Measurements from ENCODE around the gene ISM1. TPM values are rescaled to one million over a fixed set of nuclear protein-coding genes. Genes with fewer than 3 reads are reported as not detected.

Gene ISM1
- total and polyA plus RNA-seq, 3 experiments from 2014 or later, result 1.3 to 1.7 (median 1.6) TPM

- no peaks in the 10 kb centered on the region for H3K27me3 Mint-ChIP-seq
- no peaks in the 10 kb centered on the region for H3K27me3 ChIP-seq (ENCODE audit: insufficient read depth, low read length, poor library complexity, severe bottlenecking)
- peaks cover 25 to 42% (median 29%) of the 10 kb centered on the region in 3 donors for H3K4me1 Mint-ChIP-seq
- H3K27ac Mint-ChIP-seq, result peak overlapping the region in 2 of 8 donors; percentile 14 to 37
- ChIA-PET CTCF (interaction anchor here (1.8 kb wide), 1 partner anchor 10 kb away, joined by 7 read pairs; no protein-coding TSS in a partner anchor), POLR2A (no interaction called here)
- no peaks in the 10 kb centered on the region for H3K9me3 Mint-ChIP-seq
- H3K36me3 Mint-ChIP-seq, result no peaks in the 10 kb centered on the region
- no peak overlapping the region for H3K4me3 ChIP-seq (ENCODE audit: low read length)
- H3K36me3 ChIP-seq (ENCODE audit: insufficient read depth, low read length), result no peaks in the 10 kb centered on the region
- H3K4me3 Mint-ChIP-seq, result no peak overlapping the region
- no peak overlapping the region for H3K27ac ChIP-seq (ENCODE audit: low read depth, low read length)
- DNase-seq, result no peak
- no peaks in the 10 kb centered on the region for H3K9me3 ChIP-seq (ENCODE audit: low read length)
- H3K4me1 ChIP-seq (ENCODE audit: insufficient read depth, low read length), result peaks cover 45% of the 10 kb centered on the region
These were observed 30.8 kb downstream of the ISM1 start for GRCh38 chr20:13251904-13252297.

GRCh38 chr20:13255356-13255755, 34.3 kb downstream of the ISM1 start:
- ChIA-PET CTCF (no interaction called here), POLR2A (no interaction called here)
- no peaks in the 10 kb centered on the region for H3K9me3 Mint-ChIP-seq
- Histone ChIP-seq H3K9me3 (ENCODE audit: low read length) (no peaks in the 10 kb centered on the region), H3K4me1 (ENCODE audit: insufficient read depth, low read length) (peaks cover 11% of the 10 kb centered on the region), H3K4me3 (ENCODE audit: low read length) (no peak overlapping the region), H3K36me3 (ENCODE audit: insufficient read depth, low read length) (no peaks in the 10 kb centered on the region), H3K27ac (ENCODE audit: low read depth, low read length) (no peak overlapping the region), H3K27me3 (ENCODE audit: insufficient read depth, low read length, poor library complexity, severe bottlenecking) (no peaks in the 10 kb centered on the region)
- DNase-seq, result no peak
- no peaks in the 10 kb centered on the region for H3K27me3 Mint-ChIP-seq
- H3K27ac Mint-ChIP-seq, result no peak overlapping the region
- H3K4me3 Mint-ChIP-seq, result no peak overlapping the region
- H3K36me3 Mint-ChIP-seq, result peaks cover 0 to 2% (median 0%) of the 10 kb centered on the region in 3 donors
- H3K4me1 Mint-ChIP-seq, result peaks cover 0 to 9% (median 9%) of the 10 kb centered on the region in 3 donors

- ChIA-PET CTCF (no interaction called here), POLR2A (no interaction called here)
- Histone ChIP-seq H3K27me3 (ENCODE audit: insufficient read depth, low read length, poor library complexity, severe bottlenecking) (no peaks in the 10 kb centered on the region), H3K4me3 (ENCODE audit: low read length) (no peak overlapping the region), H3K27ac (ENCODE audit: low read depth, low read length) (no peak overlapping the region), H3K36me3 (ENCODE audit: insufficient read depth, low read length) (no peaks in the 10 kb centered on the region), H3K9me3 (ENCODE audit: low read length) (no peaks in the 10 kb centered on the region), H3K4me1 (ENCODE audit: insufficient read depth, low read length) (peaks cover 8% of the 10 kb centered on the region)
- peak overlapping the region in 1 of 8 donors; percentile 43 for H3K27ac Mint-ChIP-seq
- DNase-seq, result no peak
- H3K27me3 Mint-ChIP-seq, result no peaks in the 10 kb centered on the region
- peaks cover 0 to 2% (median 0%) of the 10 kb centered on the region in 3 donors for H3K36me3 Mint-ChIP-seq
- H3K9me3 Mint-ChIP-seq, result no peaks in the 10 kb centered on the region
- peaks cover 0 to 7% (median 5%) of the 10 kb centered on the region in 3 donors for H3K4me1 Mint-ChIP-seq
- H3K4me3 Mint-ChIP-seq, result no peak overlapping the region
These were observed 35.5 kb downstream of the ISM1 start for GRCh38 chr20:13256606-13257005.

GRCh38 chr20:13259921-13260320, 38.8 kb downstream of the ISM1 start:
- H3K4me1 Mint-ChIP-seq, result peaks cover 3 to 7% (median 4%) of the 10 kb centered on the region in 3 donors
- Histone ChIP-seq H3K27me3 (ENCODE audit: insufficient read depth, low read length, poor library complexity, severe bottlenecking) (no peaks in the 10 kb centered on the region), H3K36me3 (ENCODE audit: insufficient read depth, low read length) (no peaks in the 10 kb centered on the region), H3K27ac (ENCODE audit: low read depth, low read length) (no peak overlapping the region), H3K4me1 (ENCODE audit: insufficient read depth, low read length) (no peaks in the 10 kb centered on the region), H3K4me3 (ENCODE audit: low read length) (no peak overlapping the region), H3K9me3 (ENCODE audit: low read length) (no peaks in the 10 kb centered on the region)
- ChIA-PET CTCF (interaction anchor here (1.1 to 4.2 kb wide), 3 partner anchors 10 to 141 kb away, joined by 3 to 35 read pairs (median 6); no protein-coding TSS in a partner anchor), POLR2A (no interaction called here)
- no peaks in the 10 kb centered on the region for H3K27me3 Mint-ChIP-seq
- H3K36me3 Mint-ChIP-seq, result peaks cover 0 to 2% (median 0%) of the 10 kb centered on the region in 3 donors
- no peak overlapping the region for H3K4me3 Mint-ChIP-seq
- no peak for DNase-seq
- H3K27ac Mint-ChIP-seq, result peak overlapping the region in 1 of 8 donors; percentile 6
- no peaks in the 10 kb centered on the region for H3K9me3 Mint-ChIP-seq

GRCh38 chr20:13260650-13261279, 39.7 kb downstream of the ISM1 start:
- CTCF ChIA-PET, result interaction anchor here (1.1 to 4.2 kb wide), 4 partner anchors 8 to 142 kb away, joined by 3 to 35 read pairs (median 6); no protein-coding TSS in a partner anchor
- no peaks in the 10 kb centered on the region for H3K9me3 Mint-ChIP-seq
- POLR2A ChIA-PET, result no interaction called here

GRCh38 chr20:13261460-13262301, 40.6 kb downstream of the ISM1 start:
- H3K27me3 Mint-ChIP-seq, result no peaks in the 10 kb centered on the region

More at GRCh38 chr20:13260650-13261279, 39.7 kb downstream of the ISM1 start:
- Mint-ChIP-seq H3K27ac (no peak overlapping the region), H3K4me1 (peaks cover 3 to 7% (median 4%) of the 10 kb centered on the region in 3 donors), H3K27me3 (no peaks in the 10 kb centered on the region), H3K36me3 (peaks cover 0 to 2% (median 0%) of the 10 kb centered on the region in 3 donors), H3K4me3 (no peak overlapping the region)
- H3K27me3 ChIP-seq (ENCODE audit: insufficient read depth, low read length, poor library complexity, severe bottlenecking), result no peaks in the 10 kb centered on the region
- no peak overlapping the region for H3K27ac ChIP-seq (ENCODE audit: low read depth, low read length)
- DNase-seq, result no peak
- no peak overlapping the region for H3K4me3 ChIP-seq (ENCODE audit: low read length)
- H3K9me3 ChIP-seq (ENCODE audit: low read length), result no peaks in the 10 kb centered on the region
- H3K36me3 ChIP-seq (ENCODE audit: insufficient read depth, low read length), result no peaks in the 10 kb centered on the region
- no peaks in the 10 kb centered on the region for H3K4me1 ChIP-seq (ENCODE audit: insufficient read depth, low read length)

GRCh38 chr20:13262302-13262650, 41.2 kb downstream of the ISM1 start:
- H3K9me3 ChIP-seq (ENCODE audit: low read length), result no peaks in the 10 kb centered on the region
- no peak overlapping the region for H3K27ac ChIP-seq (ENCODE audit: low read depth, low read length)
- Mint-ChIP-seq H3K9me3 (no peaks in the 10 kb centered on the region), H3K27me3 (no peaks in the 10 kb centered on the region), H3K36me3 (peaks cover 0 to 2% (median 0%) of the 10 kb centered on the region in 3 donors), H3K4me3 (no peak overlapping the region), H3K27ac (no peak overlapping the region), H3K4me1 (peaks cover 0 to 4% (median 4%) of the 10 kb centered on the region in 3 donors)
- H3K27me3 ChIP-seq (ENCODE audit: insufficient read depth, low read length, poor library complexity, severe bottlenecking), result no peaks in the 10 kb centered on the region
- DNase-seq, result no peak
- H3K4me1 ChIP-seq (ENCODE audit: insufficient read depth, low read length), result no peaks in the 10 kb centered on the region
- POLR2A ChIA-PET, result no interaction called here
- CTCF ChIA-PET, result interaction anchor here (0.8 to 4.2 kb wide), 6 partner anchors 10 to 146 kb away, joined by 3 to 35 read pairs (median 5); no protein-coding TSS in a partner anchor
- H3K36me3 ChIP-seq (ENCODE audit: insufficient read depth, low read length), result no peaks in the 10 kb centered on the region
- no peak overlapping the region for H3K4me3 ChIP-seq (ENCODE audit: low read length)

More at GRCh38 chr20:13261460-13262301, 40.6 kb downstream of the ISM1 start:
- Mint-ChIP-seq H3K4me1 (peaks cover 2 to 5% (median 4%) of the 10 kb centered on the region in 3 donors), H3K27ac (no peak overlapping the region), H3K36me3 (peaks cover 0 to 2% (median 0%) of the 10 kb centered on the region in 3 donors), H3K4me3 (no peak overlapping the region), H3K9me3 (no peaks in the 10 kb centered on the region)
- H3K27ac ChIP-seq (ENCODE audit: low read depth, low read length), result no peak overlapping the region
- H3K4me3 ChIP-seq (ENCODE audit: low read length), result no peak overlapping the region
- ChIA-PET CTCF (interaction anchor here (0.8 to 4.2 kb wide), 7 partner anchors 9 to 146 kb away, joined by 3 to 35 read pairs (median 6); no protein-coding TSS in a partner anchor), POLR2A (no interaction called here)
- H3K9me3 ChIP-seq (ENCODE audit: low read length), result no peaks in the 10 kb centered on the region
- H3K27me3 ChIP-seq (ENCODE audit: insufficient read depth, low read length, poor library complexity, severe bottlenecking), result no peaks in the 10 kb centered on the region
- peak; percentile 20 to 67 (median 41) for DNase-seq
- H3K4me1 ChIP-seq (ENCODE audit: insufficient read depth, low read length), result no peaks in the 10 kb centered on the region
- no peaks in the 10 kb centered on the region for H3K36me3 ChIP-seq (ENCODE audit: insufficient read depth, low read length)

Measured in CD8-positive, alpha-beta memory T cell (primary cell).